Measurements from ENCODE around the gene CDH13.

The CDH13 gene

GRCh38 chr16:83138976-83139690, 512.4 kb downstream of the CDH13 start (continued):
- TF ChIP-seq SCRT2 (tag by site-specific recombination; IDR thresholded peaks at IDR 0.05) (no peak), ZBTB1 (tag by site-specific recombination; IDR thresholded peaks at IDR 0.05) (no peak), KLF1 (tag by site-specific recombination; IDR thresholded peaks at IDR 0.05) (no peak), ZNF311 (tag by site-specific recombination; IDR thresholded peaks at IDR 0.05; ENCODE audit: borderline replicate concordance) (no peak), ZNF830 (tag by site-specific recombination; IDR thresholded peaks at IDR 0.05; ENCODE audit: low read depth) (no peak)

GRCh38 chr16:83143788-83144187, 517.0 kb downstream of the CDH13 start:
- no peaks in the 10 kb centered on the region for H3K9me3 ChIP-seq (ENCODE audit: control insufficient read depth, insufficient read depth, low read depth, low read length)
- POLR2A ChIA-PET: no interaction called here
- CTCF ChIA-PET: interaction anchor here (0.6 kb wide), 1 partner anchor 60 kb away, joined by 3 read pairs; no protein-coding TSS in a partner anchor
- no peak overlapping the region for H3K27ac ChIP-seq (ENCODE audit: extremely low read depth, low read depth, low read length)
- 0 out of 2 replicates have a peak, but pooled peaks cover 5% of the 10 kb centered on the region for H3K4me1 ChIP-seq (ENCODE audit: control insufficient read depth, insufficient read depth, low read length)
- no peaks in the 10 kb centered on the region for H3K36me3 ChIP-seq (ENCODE audit: control insufficient read depth in 2 of 2, insufficient read depth in 1 of 2, low read length in 2 of 2)
- TF ChIP-seq ZNF510 (tag by site-specific recombination; IDR thresholded peaks at IDR 0.05; ENCODE audit: insufficient replicate concordance) (no peak), KLF1 (tag by site-specific recombination; IDR thresholded peaks at IDR 0.05) (no peak), ZSCAN30 (tag by site-specific recombination; IDR thresholded peaks at IDR 0.05) (no peak), ZNF449 (tag by site-specific recombination; IDR thresholded peaks at IDR 0.05) (no peak), OVOL3 (tag by site-specific recombination; IDR thresholded peaks at IDR 0.05) (no peak), ZNF555 (tag by site-specific recombination; conservative IDR thresholded peaks at IDR 0.05) (no peak), ZNF677 (tag by site-specific recombination; IDR thresholded peaks at IDR 0.05) (no peak), ZNF18 (tag by site-specific recombination; IDR thresholded peaks at IDR 0.05) (no peak), ZNF416 (tag by site-specific recombination; IDR thresholded peaks at IDR 0.05) (no peak), PRDM1 (tag by site-specific recombination; IDR thresholded peaks at IDR 0.05) (no peak), ZNF266 (tag by site-specific recombination; IDR thresholded peaks at IDR 0.05; ENCODE audit: low read depth) (no peak), KLF7 (tag by site-specific recombination; IDR thresholded peaks at IDR 0.05; ENCODE audit: borderline replicate concordance) (no peak), ZNF658 (tag by site-specific recombination; IDR thresholded peaks at IDR 0.05) (no peak), ZBTB17 (tag by site-specific recombination; IDR thresholded peaks at IDR 0.05) (no peak), ZNF610 (tag by site-specific recombination; IDR thresholded peaks at IDR 0.05; ENCODE audit: borderline replicate concordance) (no peak), ZNF558 (tag by site-specific recombination; IDR thresholded peaks at IDR 0.05) (no peak), TCF7L2 (IDR thresholded peaks at IDR 0.05; ENCODE audit: borderline replicate concordance, low read depth, low read length) (no peak), ZNF544 (tag by site-specific recombination; IDR thresholded peaks at IDR 0.05) (no peak), HOXA7 (CRISPR knock-in tag; IDR thresholded peaks at IDR 0.05; ENCODE audit: borderline replicate concordance) (no peak)
- H3K4me3 ChIP-seq (ENCODE audit: low read depth, low read length): no peak overlapping the region

All from HEK293 (cell line).